NCI-H2171 treated with DMSO at 0.1 percent for 48 hours (cell line): Measurements from ENCODE around the gene PTGER4.
A peak's percentile ranks its signal among the peaks of the same experiment; 100 is the strongest.
"Not testable (repeated sequence)": the region's sequence is repeated elsewhere in the genome, so short reads cannot be mapped to it uniquely, and the experiment has no call there.

Experiments
- DNase-seq: peaks from one replicate; lab custom pipeline; 2025; lab: John Stamatoyannopoulos, UW

PTGER4 gene

DNA sequence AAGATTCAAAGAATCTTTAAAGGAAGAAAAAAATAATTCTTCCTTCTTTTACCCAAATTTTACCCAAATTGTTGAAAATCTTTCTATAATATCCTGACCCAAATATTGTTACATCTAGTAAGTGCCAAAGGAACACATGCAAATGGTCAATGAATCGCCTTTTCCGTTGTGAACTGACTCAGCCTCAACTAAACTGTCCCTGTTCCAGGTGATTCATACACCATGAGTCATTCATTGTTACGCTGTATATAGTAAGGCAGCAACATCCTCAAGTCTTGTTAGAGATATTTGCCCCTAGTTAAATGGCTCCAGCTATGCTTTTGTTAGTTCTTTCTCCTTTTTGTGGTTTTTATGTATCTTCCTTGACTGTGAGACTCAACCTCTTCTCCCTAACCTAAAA lies 9.7 kb downstream of the PTGER4 start:
- no peak for DNase-seq

DNA sequence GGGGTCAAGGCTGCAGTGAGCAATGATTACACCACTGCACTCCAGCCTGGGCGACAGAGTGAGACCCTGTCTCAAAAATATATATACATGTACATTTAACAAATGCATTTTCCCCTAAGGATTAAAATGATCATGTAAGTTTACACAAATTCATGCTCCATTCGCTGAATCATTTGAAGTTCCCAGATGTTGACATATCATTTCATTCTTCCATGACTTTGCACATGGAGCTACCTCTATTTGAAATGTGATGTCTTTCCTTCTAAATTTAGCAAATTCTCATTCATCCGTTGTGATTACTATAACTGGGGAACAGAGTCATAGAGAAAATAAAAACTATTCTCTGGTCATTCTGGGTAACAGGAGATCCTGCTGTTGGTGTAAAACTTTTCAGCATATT lies 10.6 kb downstream of the PTGER4 start:
- no peak for DNase-seq

DNA sequence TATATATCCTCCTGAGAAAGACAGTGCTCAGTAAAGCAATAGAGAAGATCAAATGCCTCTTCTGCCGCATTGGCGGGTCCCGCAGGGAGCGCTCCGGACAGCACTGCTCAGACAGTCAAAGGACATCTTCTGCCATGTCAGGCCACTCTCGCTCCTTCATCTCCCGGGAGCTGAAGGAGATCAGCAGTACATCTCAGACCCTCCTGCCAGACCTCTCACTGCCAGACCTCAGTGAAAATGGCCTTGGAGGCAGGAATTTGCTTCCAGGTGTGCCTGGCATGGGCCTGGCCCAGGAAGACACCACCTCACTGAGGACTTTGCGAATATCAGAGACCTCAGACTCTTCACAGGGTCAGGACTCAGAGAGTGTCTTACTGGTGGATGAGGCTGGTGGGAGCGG lies 12.2 kb downstream of the PTGER4 start:
- DNase-seq, result no peak

DNA sequence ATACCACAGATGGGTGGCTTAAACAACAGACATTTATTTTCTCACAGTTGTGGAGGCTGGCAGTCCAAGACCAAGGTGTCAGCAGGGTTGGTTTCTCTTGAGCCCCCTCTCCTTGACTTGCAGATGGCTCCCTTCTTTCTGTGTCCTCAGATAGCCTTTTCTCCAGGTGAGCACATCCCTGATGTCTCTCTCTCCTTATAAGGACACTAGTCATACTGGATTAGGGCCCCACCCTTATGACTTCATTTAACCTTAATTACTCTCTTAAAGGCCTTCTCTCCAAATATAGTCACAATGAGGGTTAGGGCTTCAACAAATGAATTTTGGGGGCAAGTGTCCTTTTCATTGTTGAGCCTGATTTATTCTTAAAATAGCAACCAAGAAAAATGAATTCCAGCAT lies 14.7 kb downstream of the PTGER4 start:
- DNase-seq, result no peak

DNA sequence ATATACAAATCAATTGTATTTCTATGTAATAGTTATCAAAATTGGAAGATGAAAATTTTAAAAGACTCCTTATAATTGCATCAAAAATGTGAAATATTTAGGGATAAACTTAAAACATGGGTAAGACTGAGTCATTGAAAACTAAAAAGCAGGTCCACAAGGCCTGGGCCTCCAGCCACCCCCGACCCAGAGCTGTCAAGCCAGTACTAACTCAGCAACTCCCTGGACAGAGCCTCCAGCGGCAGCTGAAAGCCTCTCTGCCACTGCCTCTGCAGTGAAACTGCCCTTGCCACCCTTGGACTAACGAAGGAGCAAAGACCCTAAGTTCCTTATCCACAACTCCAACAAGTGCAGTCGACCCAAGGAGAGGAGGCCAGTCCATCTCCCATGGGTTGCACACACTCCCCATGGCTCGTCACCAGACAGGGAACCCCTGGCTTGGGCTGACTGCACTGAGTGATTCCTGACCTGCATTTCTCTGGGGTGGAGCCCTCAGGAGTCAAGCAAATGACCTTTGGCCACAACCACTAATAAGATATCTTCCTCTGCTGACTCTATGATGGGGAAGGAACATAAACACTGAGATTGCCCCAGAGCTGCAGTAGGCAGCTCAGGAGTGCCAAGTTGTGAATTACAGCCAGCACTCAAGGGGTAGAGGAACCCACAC lies 20.5 kb downstream of the PTGER4 start:
- DNase-seq, result no peak

DNA sequence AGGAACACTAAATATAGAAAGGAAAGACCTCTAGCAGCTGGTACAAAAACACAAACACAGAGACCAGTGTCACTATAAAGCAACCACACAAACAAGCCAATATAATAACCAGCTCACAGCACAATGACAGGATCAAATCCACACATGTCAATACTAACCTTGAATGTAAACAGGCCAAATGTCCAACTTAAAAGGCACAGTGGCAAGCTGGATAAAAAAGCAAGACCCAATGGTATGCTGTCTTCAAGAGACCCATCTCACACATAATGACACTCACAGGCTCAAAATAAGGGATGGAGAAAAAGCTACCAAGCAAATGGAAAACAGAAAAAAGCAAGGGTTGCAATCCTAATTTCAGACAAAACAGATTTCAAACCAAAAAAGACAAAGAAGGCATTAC lies 22.3 kb downstream of the PTGER4 start:
- DNase-seq, result not testable (repeated sequence)

DNA sequence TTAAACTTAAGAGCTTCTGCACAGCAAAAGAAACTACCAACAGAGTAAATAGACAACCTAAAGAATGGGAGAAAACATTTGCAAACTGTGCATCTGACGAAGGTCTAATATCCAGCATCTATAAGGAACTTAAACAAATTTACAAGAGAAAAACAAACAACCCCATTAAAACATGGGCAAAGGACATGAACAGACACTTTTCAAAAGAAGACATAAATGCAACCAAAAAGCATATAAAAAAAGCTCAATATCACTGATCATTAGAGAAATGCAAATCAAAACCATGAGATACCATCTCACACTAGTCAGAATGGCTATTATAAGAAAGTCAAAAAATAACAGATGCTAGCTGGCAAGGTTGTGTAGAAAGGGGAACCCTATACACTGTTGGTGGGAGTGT lies 25.8 kb downstream of the PTGER4 start:
- DNase-seq, result not testable (repeated sequence)

DNA sequence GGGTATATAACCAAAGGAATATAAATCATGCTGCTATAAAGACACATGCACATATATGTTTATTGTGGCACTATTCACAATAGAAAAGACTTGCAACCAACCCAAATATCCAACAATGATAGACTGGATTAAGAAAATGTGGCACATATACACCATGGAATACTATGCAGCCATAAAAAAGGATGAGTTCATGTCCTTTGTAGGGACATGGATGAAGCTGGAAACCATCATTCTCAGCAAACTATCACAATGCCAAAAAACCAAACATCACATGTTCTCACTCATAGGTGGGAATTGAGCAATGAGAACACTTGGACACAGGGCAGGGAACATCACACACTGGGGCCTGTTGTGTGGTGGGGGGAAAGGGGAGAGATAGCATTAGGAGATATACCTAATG lies 30.9 kb downstream of the PTGER4 start:
- DNase-seq, result not testable (repeated sequence)

DNA sequence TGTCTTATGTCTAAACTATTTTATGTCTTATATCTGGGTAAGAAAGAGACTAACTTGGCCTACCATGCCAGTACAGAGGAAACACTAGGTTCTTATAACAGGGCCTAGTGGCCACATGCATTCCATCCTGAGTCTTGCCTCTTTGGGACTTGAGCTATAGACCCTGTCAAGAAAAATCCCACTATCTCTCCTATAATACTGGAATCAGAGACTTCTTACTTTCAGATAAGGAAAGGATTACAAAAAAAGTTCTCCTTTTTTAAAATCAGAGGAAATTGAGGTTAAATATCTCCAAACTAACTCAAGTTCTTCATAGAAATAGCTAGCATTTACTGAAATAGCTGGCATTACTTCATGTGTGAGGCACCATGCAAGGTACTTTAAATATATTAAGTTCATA lies 34.3 kb downstream of the PTGER4 start:
- no peak for DNase-seq

DNA sequence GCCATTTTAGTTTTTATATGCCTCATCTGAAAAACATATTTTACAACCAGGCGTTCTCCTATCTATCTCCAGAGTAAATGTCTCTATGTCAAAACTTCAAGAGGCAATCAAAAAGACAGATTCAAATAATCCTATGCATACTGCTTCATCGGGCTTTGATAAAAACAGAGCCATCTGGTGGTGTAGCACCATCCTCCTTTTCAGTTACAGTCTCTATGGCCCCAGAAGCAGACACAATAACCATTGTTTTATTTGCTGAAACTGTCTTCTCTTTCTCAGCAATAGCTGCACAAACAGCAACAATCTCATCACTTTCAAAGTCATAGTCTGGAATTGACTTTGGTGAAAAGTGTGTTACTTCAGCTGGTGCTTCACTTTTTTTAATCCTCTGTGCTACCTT lies 36.3 kb downstream of the PTGER4 start:
- DNase-seq, result no peak

DNA sequence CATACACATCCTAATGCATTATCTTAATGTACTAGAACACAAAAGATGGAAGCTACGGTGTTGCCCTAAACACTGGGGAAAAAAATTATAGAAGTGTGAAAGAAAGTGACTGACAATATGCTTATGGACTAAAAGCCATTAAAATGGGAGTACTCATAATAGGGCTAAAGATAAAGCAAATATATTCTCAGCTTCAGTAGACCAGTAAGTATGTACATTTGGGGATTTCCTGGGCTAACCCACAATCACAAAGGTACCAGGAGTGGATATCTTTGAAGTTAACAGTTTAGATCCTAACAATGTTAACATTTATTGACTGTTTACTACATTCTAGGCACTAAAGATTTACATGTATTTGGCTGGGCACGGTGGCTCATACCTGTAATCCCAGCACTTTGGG lies 36.9 kb downstream of the PTGER4 start:
- DNase-seq, result no peak

DNA sequence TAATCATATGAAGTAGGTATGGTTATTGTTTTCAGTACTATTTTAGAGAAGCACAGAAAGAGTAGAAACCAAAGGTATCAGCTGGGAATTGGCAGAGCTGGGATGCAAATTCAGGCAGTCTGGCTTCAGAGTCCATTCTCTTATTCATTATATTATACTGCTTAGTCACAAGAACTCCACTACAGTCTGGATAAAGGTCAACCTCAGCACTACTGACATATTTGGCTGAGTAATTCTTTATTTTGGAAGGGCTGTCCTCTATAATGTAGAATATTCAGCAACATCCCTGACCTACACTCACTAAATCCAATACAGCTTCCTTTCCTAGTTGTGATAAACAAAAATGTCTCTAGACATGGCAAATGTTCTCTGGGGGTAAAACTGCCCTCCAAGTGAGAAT lies 37.6 kb downstream of the PTGER4 start:
- no peak for DNase-seq

DNA sequence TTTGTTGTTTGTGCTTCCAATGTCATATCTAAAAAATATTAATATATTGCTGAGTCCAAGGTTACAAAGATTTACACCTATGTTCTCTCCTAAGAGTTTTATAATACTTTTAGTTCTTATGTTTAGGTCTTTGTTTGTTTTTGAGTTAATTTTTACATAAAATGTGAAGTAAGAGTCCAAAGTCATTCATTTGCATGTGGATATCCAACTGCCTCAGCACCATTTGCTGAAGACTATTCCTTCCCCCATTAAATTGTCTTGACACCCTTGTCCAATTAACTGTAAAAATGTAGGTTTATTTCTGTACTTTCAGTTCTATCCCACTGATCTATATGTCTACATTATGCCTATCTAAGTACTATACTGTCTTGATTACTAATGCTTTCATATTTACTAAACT lies 40.4 kb downstream of the PTGER4 start:
- DNase-seq, result no peak

DNA sequence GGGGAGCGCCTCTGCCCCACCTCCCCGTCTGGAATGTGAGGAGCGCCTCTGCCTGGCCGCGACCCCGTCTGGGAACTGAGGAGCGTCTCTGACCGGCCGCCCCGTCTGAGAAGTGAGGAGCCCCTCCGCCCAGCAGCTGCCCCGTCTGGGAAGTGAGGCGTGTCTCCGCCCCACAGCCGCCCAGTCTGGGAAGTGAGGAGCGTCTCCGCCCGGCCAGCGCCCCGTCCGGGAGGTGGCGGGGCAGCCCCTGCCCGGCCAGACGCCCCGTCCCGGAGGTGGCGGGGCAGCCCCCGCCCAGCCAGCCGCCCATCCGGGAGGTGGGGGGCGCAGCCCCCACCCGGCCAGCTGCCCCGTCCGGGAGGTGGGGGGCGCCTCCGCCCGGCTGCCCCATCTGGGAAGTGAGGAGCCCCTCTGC lies 42.8 kb downstream of the PTGER4 start:
- DNase-seq, result not testable (repeated sequence)

DNA sequence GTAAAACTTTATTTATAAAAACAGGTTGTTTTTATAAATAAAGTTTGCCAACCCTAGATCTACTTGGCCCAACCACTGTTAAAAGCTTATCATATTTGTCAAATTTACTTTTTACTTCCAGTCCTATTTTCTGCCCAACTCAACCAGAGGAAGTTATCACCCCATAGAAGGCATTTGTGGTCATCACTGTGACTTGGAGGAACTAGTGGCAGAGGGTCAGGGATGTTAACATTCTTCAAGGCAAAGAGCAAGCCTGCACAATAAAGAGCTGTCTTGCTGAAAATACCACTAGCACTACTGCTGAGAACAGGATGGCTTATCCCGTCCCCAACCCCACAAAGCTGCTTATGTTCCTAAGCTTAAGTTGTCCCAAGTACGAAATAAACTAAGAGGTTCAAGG lies 53.7 kb downstream of the PTGER4 start:
- DNase-seq, result no peak

DNA sequence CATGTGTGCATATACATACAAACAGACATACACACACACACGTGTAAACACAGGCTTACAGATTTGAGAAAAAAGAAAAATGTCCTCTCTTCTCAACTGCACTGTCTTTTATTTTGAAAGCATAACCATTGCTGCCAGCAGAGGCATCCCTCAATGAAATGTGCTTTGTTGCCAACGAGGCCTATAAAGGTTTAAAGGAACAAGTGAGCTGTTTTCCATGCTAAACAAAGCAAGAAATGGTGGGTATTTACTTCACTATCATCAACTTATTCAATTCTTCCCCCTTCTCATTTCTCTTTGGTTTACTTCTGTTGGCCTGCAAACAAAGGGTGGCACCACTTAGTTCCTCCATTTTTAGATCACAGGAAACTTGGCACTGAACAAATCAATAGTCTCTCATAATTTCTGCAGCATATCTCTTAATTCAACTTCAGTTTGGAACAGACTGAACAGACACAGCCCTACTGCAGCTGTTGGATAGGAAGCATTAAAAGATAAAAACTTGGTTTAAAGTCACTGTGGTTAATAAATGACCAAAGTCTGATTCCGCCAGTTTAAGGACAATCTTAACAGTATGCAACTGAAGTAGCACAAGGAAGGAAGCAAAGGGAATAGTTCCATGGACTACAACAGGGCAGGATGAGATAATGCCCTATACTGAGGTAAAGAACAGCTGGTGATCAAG lies 54.3 kb downstream of the PTGER4 start:
- DNase-seq, result no peak

DNA sequence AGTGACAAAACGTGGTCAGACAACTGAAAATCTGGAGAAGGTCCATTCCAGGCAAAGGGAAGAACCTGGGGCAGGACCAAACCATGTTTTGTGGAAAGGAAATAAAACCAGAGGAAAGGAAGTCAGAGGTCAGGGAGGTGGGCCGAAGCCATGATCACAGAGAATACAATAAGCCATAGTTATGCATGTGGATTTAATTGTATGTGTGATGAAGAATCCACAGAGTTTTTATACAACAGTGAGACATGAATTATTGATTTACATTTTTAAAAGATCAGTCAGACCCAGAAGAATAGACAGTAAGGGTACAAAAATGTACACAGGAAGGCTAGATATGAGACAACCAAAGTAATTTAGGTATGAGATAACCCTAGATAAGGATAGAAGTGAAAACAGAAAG lies 55.3 kb downstream of the PTGER4 start:
- no peak for DNase-seq

DNA sequence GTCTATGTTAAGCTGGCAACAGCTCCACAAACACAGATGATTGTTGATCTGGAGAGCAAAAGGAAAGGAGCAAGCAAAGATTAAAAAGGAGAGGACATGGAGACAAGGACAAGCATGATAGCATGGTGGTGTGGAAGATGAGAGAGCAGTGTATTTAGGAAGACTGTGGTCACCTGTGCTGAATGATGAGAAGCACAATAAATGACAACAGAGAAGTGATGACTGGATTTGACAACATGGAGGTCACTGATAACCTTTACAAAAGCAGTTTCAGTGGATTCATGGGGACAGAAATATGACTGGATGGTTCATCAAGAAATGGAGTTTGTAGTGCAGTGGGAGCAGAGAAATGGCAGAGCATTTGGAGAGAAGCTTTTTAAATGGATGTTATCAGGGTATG lies 55.9 kb downstream of the PTGER4 start:
- DNase-seq, result no peak

DNA sequence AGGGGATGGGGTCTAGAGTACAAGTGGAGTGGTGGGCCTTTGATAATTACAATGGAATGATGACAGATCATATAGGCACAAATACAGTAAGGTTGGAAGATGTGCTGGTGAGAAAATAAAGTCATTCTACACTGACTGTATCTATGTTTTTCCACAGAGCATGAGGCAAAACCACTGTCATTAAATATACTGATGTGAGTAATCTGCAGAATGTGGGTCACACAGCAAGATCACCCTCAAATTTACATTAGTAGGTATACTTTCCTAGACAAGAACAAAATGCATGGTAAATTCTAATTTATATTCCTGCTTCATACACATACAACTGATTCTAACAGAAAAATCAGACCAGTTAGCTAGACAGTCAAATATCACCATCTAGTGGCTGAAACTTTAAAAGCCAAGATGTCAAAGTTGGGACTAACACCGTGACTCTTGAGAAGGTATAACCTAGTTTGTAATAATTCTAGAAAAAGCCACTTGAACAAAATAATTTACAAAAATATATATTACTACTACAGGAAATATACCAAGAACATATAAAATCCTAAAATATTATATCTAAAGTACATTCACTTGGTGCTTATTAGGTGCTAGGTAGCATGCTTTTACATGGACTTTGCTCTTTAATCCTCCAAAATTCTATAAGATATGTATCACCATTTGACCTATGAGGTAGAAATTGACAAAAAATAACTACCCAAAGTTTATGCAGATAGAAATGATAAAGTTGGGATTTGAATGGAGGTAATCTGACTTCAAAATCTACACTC lies 56.6 kb downstream of the PTGER4 start:
- DNase-seq, result peak; percentile 51

DNA sequence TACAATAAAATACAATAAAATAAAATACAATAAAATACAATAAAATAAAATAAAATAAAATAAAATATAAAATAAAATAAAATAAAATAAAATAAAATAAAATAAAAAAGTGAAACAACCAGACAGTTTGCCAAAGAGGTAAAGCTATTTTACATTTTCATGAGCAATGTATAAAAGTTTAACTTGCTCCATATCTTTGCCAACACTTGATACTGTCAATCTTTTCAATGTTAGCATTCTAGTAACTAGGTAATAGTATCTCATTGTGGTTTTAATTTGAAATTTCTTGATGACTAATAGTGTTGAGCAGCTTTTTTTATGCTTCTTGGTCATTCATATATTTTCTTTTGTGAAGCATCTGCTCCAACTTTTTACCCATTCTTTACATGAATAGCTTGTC lies 58.8 kb downstream of the PTGER4 start:
- no peak for DNase-seq
